Endothelial cell of umbilical vein (primary cell): ENCODE results near the gene NUDT8. TPM values are rescaled to one million over a fixed set of nuclear protein-coding genes. Genes with fewer than 3 reads are reported as not detected.

Experiments used
- BruUV-seq: library from RNA; stranded (reverse); fragments of 400-500 nt; replicated peaks from 2 replicates; lab custom pipeline; 2021; lab: Mats Ljungman, UMichigan
- CTCF ChIA-PET: fragments of 300-600, 350-600 bp; sonication (Branson Sonifier 250); formaldehyde crosslinking; loops from one replicate; lab custom pipeline; 2021; ENCODE audit warnings: antibody characterized with exemption, inconsistent platforms; lab: Charles Lee
- POLR2A ChIA-PET: fragments of 300-600, 350-600 bp; sonication (Branson Sonifier 250); formaldehyde crosslinking; loops from one replicate; lab custom pipeline; 2021; ENCODE audit warnings: antibody characterized with exemption, inconsistent platforms; lab: Charles Lee
- DNase-seq: peaks from one replicate; pipeline ENCODE4 v3.0.0-alpha.2; 2011; ENCODE audit warnings: low read depth, low spot score
- FAIRE-seq: peaks from 2 replicates; lab custom pipeline; 2011; peaks lifted over from hg19 to GRCh38; lab: Jason Lieb, UNC
- H2AFZ ChIP-seq: 2 replicates; pipeline ENCODE4 v1.6.0; 2012; ENCODE audit warnings: low read depth, low read length, control low read depth, inconsistent platforms
- H3K27ac ChIP-seq: 2 replicates; pipeline ENCODE4 v1.5.1; 2011; ENCODE audit warnings: low read depth, mild to moderate bottlenecking, control low read depth, low read length, moderate library complexity; ENCODE audit not compliant: insufficient read depth
- H3K27me3 ChIP-seq, 2 experiments: 2 replicates each; pipeline versions ENCODE4 v1.6.0 to v1.6.1; 2011; ENCODE audit warnings: low read length in 2 of 2, mixed read lengths in 1 of 2; ENCODE audit not compliant: control insufficient read depth in 2 of 2, insufficient read depth in 2 of 2
- H3K36me3 ChIP-seq, 2 experiments: 2 replicates in 1 of 2; 3 replicates in 1 of 2; pipeline ENCODE4 v1.5.1; 2011; ENCODE audit warnings: low read length in 2 of 2, mild to moderate bottlenecking in 1 of 2, moderate library complexity in 1 of 2; ENCODE audit not compliant: control insufficient read depth in 2 of 2, insufficient read depth in 2 of 2; ENCODE audit errors: extremely low read depth in 1 of 2
- H3K4me1 ChIP-seq: 3 replicates; pipeline ENCODE4 v1.5.1; 2011; ENCODE audit warnings: mild to moderate bottlenecking, low read length; ENCODE audit not compliant: control insufficient read depth, insufficient read depth; ENCODE audit errors: extremely low read depth
- H3K4me2 ChIP-seq: 2 replicates; pipeline ENCODE4 v1.6.1; 2011; ENCODE audit warnings: low read length, control low read depth, mixed read lengths; ENCODE audit not compliant: insufficient read depth
- H3K4me3 ChIP-seq, 3 experiments: fragments of 200-600 bp in 1 of 3; sonication (generic), shearing (Covaris generic) in 1 of 3; replicated peaks in 1 of 3; 2 replicates each; pipeline ENCODE4 v1.5.1; 2011 to 2016; ENCODE audit warnings: control low read depth in 3 of 3, low read length in 3 of 3, mild to moderate bottlenecking in 2 of 3, inconsistent platforms in 1 of 3, low read depth in 1 of 3, moderate library complexity in 1 of 3; ENCODE audit not compliant: insufficient read depth in 1 of 3
- H3K79me2 ChIP-seq: 2 replicates; pipeline ENCODE4 v1.6.0; 2012; ENCODE audit warnings: low read length, inconsistent platforms; ENCODE audit not compliant: control insufficient read depth, insufficient read depth
- H3K9ac ChIP-seq: replicated peaks from 2 replicates; pipeline ENCODE3; 2011; ENCODE audit warnings: low read length, control low read depth; ENCODE audit not compliant: insufficient read depth; ENCODE audit errors: extremely low read depth
- H3K9me1 ChIP-seq: replicated peaks from 3 replicates; pipeline ENCODE4 v1.6.0; 2011; ENCODE audit warnings: mild to moderate bottlenecking, low read length; ENCODE audit not compliant: control insufficient read depth, insufficient read depth; ENCODE audit errors: extremely low read depth
- H3K9me3 ChIP-seq: replicated peaks from 2 replicates; pipeline ENCODE4 v1.5.1; 2012; ENCODE audit warnings: low read length, inconsistent platforms; ENCODE audit not compliant: control insufficient read depth, insufficient read depth
- H4K20me1 ChIP-seq: replicated peaks from 2 replicates; pipeline ENCODE3; 2011; ENCODE audit warnings: mild to moderate bottlenecking, low read length; ENCODE audit not compliant: control insufficient read depth, insufficient read depth; ENCODE audit errors: extremely low read depth
- CTCF ChIP-seq, 2 donors: IDR thresholded peaks; 1 replicate in 1 of 2; 2 replicates in 1 of 2; pipeline ENCODE4 v1.5.1; 2011; ENCODE audit warnings: low read length in 2 of 2, mild to moderate bottlenecking in 2 of 2, moderate library complexity in 2 of 2, control low read depth in 1 of 2, inconsistent platforms in 1 of 2, low read depth in 1 of 2; ENCODE audit not compliant: insufficient read depth in 1 of 2; ENCODE audit errors: extremely low read depth in 1 of 2
- EZH2 ChIP-seq: IDR thresholded peaks from 2 replicates; pipeline ENCODE4 v1.6.1; 2012; ENCODE audit warnings: borderline replicate concordance, low read depth, mild to moderate bottlenecking, moderate library complexity, low read length, inconsistent platforms; ENCODE audit not compliant: severe bottlenecking
- FOS ChIP-seq: IDR thresholded peaks from 2 replicates; pipeline ENCODE4 v1.6.1; 2011; ENCODE audit warnings: mild to moderate bottlenecking, low read length, moderate library complexity, borderline replicate concordance; ENCODE audit not compliant: insufficient read depth
- GATA2 ChIP-seq: IDR thresholded peaks from 2 replicates; pipeline ENCODE4 v1.7.0; 2011; ENCODE audit warnings: low read depth, mild to moderate bottlenecking, moderate library complexity, mixed read lengths, low read length; ENCODE audit not compliant: insufficient read length, insufficient read depth
- JUN ChIP-seq: IDR thresholded peaks from 2 replicates; pipeline ENCODE4 v1.6.1; 2011; ENCODE audit warnings: borderline replicate concordance, low read depth; ENCODE audit not compliant: insufficient read length, insufficient read depth
- MAX ChIP-seq: IDR thresholded peaks from 2 replicates; pipeline ENCODE4 v1.6.1; 2011; ENCODE audit not compliant: insufficient read depth, insufficient read length
- MYC ChIP-seq: IDR thresholded peaks from one replicate; pipeline ENCODE4 v1.6.1; 2011; ENCODE audit warnings: mild to moderate bottlenecking, low read depth, low read length
- POLR2A ChIP-seq: IDR thresholded peaks from 2 replicates; pipeline ENCODE4 v1.6.1; 2012; ENCODE audit warnings: low read depth, mild to moderate bottlenecking, control low read depth, low read length
- POLR2AphosphoS5 ChIP-seq: IDR thresholded peaks from 2 replicates; pipeline ENCODE4 v1.6.1; 2012; ENCODE audit warnings: low read depth, mild to moderate bottlenecking, control low read depth, low read length, moderate library complexity; ENCODE audit not compliant: insufficient read depth
- dilution Hi-C: fragments of 300-500 bp; cut with MboI; formaldehyde crosslinking; loops from one replicate; pipeline ENCODE4 v1.15.0; 2019; ENCODE audit warnings: low sequenced_read_pairs; ENCODE audit not compliant: extremely low pct_ligation_motif_present
- intact Hi-C: fragments of 100-400 bp; cut with micrococcal nuclease; formaldehyde crosslinking; loops from one replicate; pipeline ENCODE4 v1.10.0; 2022
- polyA plus RNA-seq, 4 experiments: library from polyadenylated mRNA; depleted of rRNA in 3 of 4; stranded (reverse) in 3 of 4; unstranded in 1 of 4; fragments of >200 nt; gene quantifications; 2 replicates each; pipeline versions ENCODE4 v1.2.1 to v1.2.3, GENCODE V29; 2011 to 2012; ENCODE audit warnings: missing spikeins in 1 of 4
- total RNA-seq: library from RNA; stranded (reverse); gene quantifications from 2 replicates; pipeline ENCODE4 v1.2.3, GENCODE V29; 2021

The NUDT8 gene
- total and polyA plus RNA-seq, 2 donors (not counting 3 experiments of a cell fraction or from before 2014, with no cell fraction given): 14.1 to 20.4 TPM

- no peaks in the 10 kb centered on the region for H3K9me1 ChIP-seq
- no peaks in the 10 kb centered on the region for H3K36me3 ChIP-seq
- H3K79me2 ChIP-seq: no peaks in the 10 kb centered on the region
- ChIA-PET CTCF (no interaction called here), POLR2A (no interaction called here)
- intact Hi-C loops: no loop called here
- no peak for DNase-seq
- no peaks in the 10 kb centered on the region for H4K20me1 ChIP-seq
- H3K4me3 ChIP-seq: no peak overlapping the region
- H3K9me3 ChIP-seq: no peaks in the 10 kb centered on the region
- H3K9ac ChIP-seq: no peak overlapping the region
- FAIRE-seq: no peak
- no peak overlapping the region for H3K27ac ChIP-seq
- H3K4me1 ChIP-seq: no peaks in the 10 kb centered on the region
- TF ChIP-seq POLR2A (no peak), GATA2 (no peak), POLR2AphosphoS5 (no peak), FOS (no peak), MYC (no peak), MAX (no peak), JUN (no peak), CTCF (IDR thresholded peaks at IDR 0.05; ENCODE audit: extremely low read depth in 1 of 2, insufficient read depth in 1 of 2, low read depth in 1 of 2, low read length in 2 of 2) (no peak), EZH2 (no peak)
- dilution Hi-C loops: no loop called here
- H2AFZ ChIP-seq: no peak overlapping the region
- no TSS peak for BruUV-seq
- no peak overlapping the region for H3K4me2 ChIP-seq
- H3K27me3 ChIP-seq: peaks cover 6 to 12% of the 10 kb centered on the region in 2 experiments
These were observed 35.3 kb downstream of the NUDT8 start for GRCh38 chr11:67594480-67594879.
